ENCODE data around the gene KRT40. TPM values are rescaled to one million over a fixed set of nuclear protein-coding genes. Genes with fewer than 3 reads are reported as not detected.
A peak's percentile ranks its signal among the peaks of the same experiment; 100 is the strongest.

The KRT40 gene
- polyA plus RNA-seq, 3 donors: not detected

DNA sequence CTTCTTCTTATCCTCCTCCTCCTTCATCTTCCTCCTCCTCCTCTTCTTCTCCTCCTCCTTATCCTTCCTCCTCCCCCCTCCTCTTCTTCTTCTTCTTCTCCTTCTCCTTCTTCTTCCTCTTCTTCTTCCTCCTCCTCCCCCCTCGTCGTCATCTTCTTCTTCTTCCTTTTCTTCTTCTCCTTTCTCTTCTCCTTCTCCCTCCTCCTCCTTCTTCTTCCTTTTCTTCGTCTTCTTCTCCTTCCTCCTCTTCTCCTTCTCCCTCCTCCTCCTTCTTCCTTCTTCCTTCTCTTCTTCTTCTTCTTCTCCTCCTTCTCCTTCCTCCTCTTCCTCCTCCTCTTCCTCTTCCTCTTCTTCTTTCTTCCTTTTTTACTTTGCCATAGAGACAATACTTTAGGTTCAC lies 41.6 kb downstream of the KRT40 start:
- intact Hi-C loops (cut with micrococcal nuclease): no loop called here
- H3K27me3 Mint-ChIP-seq (ENCODE audit: low read depth in 3 of 3): peaks cover 11 to 21% (median 15%) of the 10 kb centered on the region in 3 donors
- H3K4me3 Mint-ChIP-seq: peak overlapping the region in 1 of 2 donors; percentile 68
- H3K9me3 Mint-ChIP-seq: peaks cover 4 to 14% (median 7%) of the 10 kb centered on the region in 7 donors
- TF ChIP-seq, protein P1, sequence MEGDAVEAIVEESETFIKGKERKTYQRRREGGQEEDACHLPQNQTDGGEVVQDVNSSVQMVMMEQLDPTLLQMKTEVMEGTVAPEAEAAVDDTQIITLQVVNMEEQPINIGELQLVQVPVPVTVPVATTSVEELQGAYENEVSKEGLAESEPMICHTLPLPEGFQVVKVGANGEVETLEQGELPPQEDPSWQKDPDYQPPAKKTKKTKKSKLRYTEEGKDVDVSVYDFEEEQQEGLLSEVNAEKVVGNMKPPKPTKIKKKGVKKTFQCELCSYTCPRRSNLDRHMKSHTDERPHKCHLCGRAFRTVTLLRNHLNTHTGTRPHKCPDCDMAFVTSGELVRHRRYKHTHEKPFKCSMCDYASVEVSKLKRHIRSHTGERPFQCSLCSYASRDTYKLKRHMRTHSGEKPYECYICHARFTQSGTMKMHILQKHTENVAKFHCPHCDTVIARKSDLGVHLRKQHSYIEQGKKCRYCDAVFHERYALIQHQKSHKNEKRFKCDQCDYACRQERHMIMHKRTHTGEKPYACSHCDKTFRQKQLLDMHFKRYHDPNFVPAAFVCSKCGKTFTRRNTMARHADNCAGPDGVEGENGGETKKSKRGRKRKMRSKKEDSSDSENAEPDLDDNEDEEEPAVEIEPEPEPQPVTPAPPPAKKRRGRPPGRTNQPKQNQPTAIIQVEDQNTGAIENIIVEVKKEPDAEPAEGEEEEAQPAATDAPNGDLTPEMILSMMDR (IDR thresholded peaks at IDR 0.05): no peak
- Histone ChIP-seq H3K79me2 (ENCODE audit: insufficient read depth, low read length) (no peaks in the 10 kb centered on the region), H3K9ac (ENCODE audit: insufficient read depth, low read length, poor library complexity, severe bottlenecking) (no peak overlapping the region), H3K9me3 (replicated peaks in 1 of 2; ENCODE audit: control insufficient read depth in 1 of 2, insufficient read depth in 1 of 2, low read length in 2 of 2) (no peaks in the 10 kb centered on the region), H4K20me1 (ENCODE audit: insufficient read depth, low read length) (no peaks in the 10 kb centered on the region), H3K27me3 (ENCODE audit: control insufficient read depth in 2 of 2, insufficient read depth in 2 of 2, low read length in 2 of 2) (peaks cover 12 to 15% of the 10 kb centered on the region in 2 donors), H3K36me3 (replicated peaks in 1 of 2; ENCODE audit: control insufficient read depth in 1 of 2, insufficient read depth in 2 of 2, low read length in 2 of 2) (no peaks in the 10 kb centered on the region), H3K27ac (ENCODE audit: low read depth in 1 of 2, low read length in 2 of 2) (peak overlapping the region in 1 of 2 donors; percentile 63), H3K4me1 (ENCODE audit: control insufficient read depth in 1 of 2, insufficient read depth in 2 of 2, low read length in 2 of 2) (no peaks in the 10 kb centered on the region), H3K4me2 (replicated peaks; ENCODE audit: extremely low read depth, low read length, poor library complexity, severe bottlenecking) (no peak overlapping the region), H2AFZ (ENCODE audit: insufficient read depth, low read depth, low read length, poor library complexity, severe bottlenecking) (no peak overlapping the region), H3K4me3 (replicated peaks in 1 of 3; ENCODE audit: low read depth in 2 of 3, low read length in 3 of 3) (no peak overlapping the region)
- H3K27ac Mint-ChIP-seq: peak overlapping the region in 5 of 7 donors; percentile 38 to 84 (median 66)
- H3K4me1 Mint-ChIP-seq: peaks cover 5% of the 10 kb centered on the region
- H3K36me3 Mint-ChIP-seq: no peaks in the 10 kb centered on the region
- WGBS (ENCODE audit: insufficient coverage): 2% methylated on average over 3 of the region's 3 CpGs
- no peak for DNase-seq

DNA sequence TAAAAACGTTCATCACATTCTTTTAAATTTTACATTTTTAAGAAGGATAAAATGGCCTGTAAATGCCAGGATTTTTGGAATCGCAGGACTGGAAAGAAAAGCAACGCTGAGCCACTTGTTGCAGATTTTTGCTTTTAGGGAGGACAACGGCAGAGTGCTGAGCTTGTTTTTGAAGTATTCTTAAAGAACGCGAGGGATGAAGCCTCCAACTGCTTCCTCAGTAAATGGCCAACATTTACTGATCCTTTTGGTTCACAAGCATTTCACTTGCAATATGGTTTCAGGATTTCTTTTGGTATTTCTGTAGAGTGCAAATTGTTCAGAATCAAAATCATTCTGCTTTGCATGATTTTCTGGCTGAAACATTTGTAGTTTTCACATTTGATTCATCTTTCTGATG lies 43.9 kb downstream of the KRT40 start:
- TF ChIP-seq, protein P1 (IDR thresholded peaks at IDR 0.05): no peak
- H3K9me3 Mint-ChIP-seq: peaks cover 4 to 14% (median 7%) of the 10 kb centered on the region in 7 donors
- peaks cover 3 to 10% (median 4%) of the 10 kb centered on the region in 3 donors for H3K27me3 Mint-ChIP-seq (ENCODE audit: low read depth in 3 of 3)
- WGBS (ENCODE audit: insufficient coverage): 87% methylated on average over 3 of the region's 6 CpGs
- H2AFZ ChIP-seq (ENCODE audit: insufficient read depth, low read depth, low read length, poor library complexity, severe bottlenecking): no peak overlapping the region
- peak overlapping the region in 1 of 2 donors; percentile 21 for H3K4me3 Mint-ChIP-seq
- no peaks in the 10 kb centered on the region for H3K36me3 ChIP-seq (replicated peaks in 1 of 2; ENCODE audit: control insufficient read depth in 1 of 2, insufficient read depth in 2 of 2, low read length in 2 of 2)
- no peak overlapping the region for H3K9ac ChIP-seq (ENCODE audit: insufficient read depth, low read length, poor library complexity, severe bottlenecking)
- intact Hi-C loops (cut with micrococcal nuclease): no loop called here
- DNase-seq: no peak
- peaks cover 0 to 3% of the 10 kb centered on the region in 2 donors for H3K27me3 ChIP-seq (ENCODE audit: control insufficient read depth in 2 of 2, insufficient read depth in 2 of 2, low read length in 2 of 2)
- H3K27ac Mint-ChIP-seq: no peak overlapping the region
- H3K4me1 Mint-ChIP-seq: peaks cover 14% of the 10 kb centered on the region
- H3K4me2 ChIP-seq (replicated peaks; ENCODE audit: extremely low read depth, low read length, poor library complexity, severe bottlenecking): no peak overlapping the region
- no peaks in the 10 kb centered on the region for H3K36me3 Mint-ChIP-seq
- no peak overlapping the region for H3K4me3 ChIP-seq (replicated peaks in 1 of 3; ENCODE audit: low read depth in 2 of 3, low read length in 3 of 3)
- no peaks in the 10 kb centered on the region for H4K20me1 ChIP-seq (ENCODE audit: insufficient read depth, low read length)
- no peak overlapping the region for H3K27ac ChIP-seq (ENCODE audit: low read depth in 1 of 2, low read length in 2 of 2)
- H3K4me1 ChIP-seq (ENCODE audit: control insufficient read depth in 1 of 2, insufficient read depth in 2 of 2, low read length in 2 of 2): peaks cover 13 to 17% of the 10 kb centered on the region in 2 donors
- H3K9me3 ChIP-seq (replicated peaks in 1 of 2; ENCODE audit: control insufficient read depth in 1 of 2, insufficient read depth in 1 of 2, low read length in 2 of 2): no peaks in the 10 kb centered on the region
- H3K79me2 ChIP-seq (ENCODE audit: insufficient read depth, low read length): no peaks in the 10 kb centered on the region
